ENCODE results near the gene TBCE. TPM values are rescaled to one million over a fixed set of nuclear protein-coding genes. Genes with fewer than 3 reads are reported as not detected.
A peak's percentile ranks its signal among the peaks of the same experiment; 100 is the strongest.

The TBCE gene
- total and polyA plus RNA-seq, 4 donors, result 9.5 to 19.7 (median 14.1) TPM

DNA sequence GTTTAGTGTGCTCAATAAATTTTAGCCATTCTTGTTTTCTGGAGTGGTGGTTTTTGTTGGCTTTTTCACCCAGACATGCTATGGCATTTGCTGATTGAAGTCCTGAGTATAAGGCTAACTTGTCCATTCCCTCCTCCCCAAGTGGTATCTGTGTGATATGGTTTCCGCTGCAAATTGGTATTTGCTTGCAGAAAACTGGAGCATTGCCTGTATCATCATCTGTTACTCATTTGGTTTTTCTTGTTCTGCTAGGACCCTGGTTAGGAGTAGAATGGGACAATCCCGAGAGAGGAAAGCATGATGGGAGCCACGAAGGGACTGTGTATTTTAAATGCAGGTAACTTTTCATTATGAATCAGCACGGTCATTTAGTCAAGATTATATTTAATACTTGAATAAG is 34.0 kb downstream of the TBCE start:
- H3K36me3 ChIP-seq (ENCODE audit: control insufficient read depth in 4 of 4, insufficient read depth in 3 of 4, low read depth in 1 of 4, low read length in 3 of 4), result peaks cover 0 to 2% (median 0%) of the 10 kb centered on the region in 4 donors
- no peak overlapping the region for H3K27ac ChIP-seq (ENCODE audit: low read depth in 1 of 2, low read length in 2 of 2)
- no peaks in the 10 kb centered on the region for H3K27me3 ChIP-seq (ENCODE audit: control insufficient read depth in 4 of 4, insufficient read depth in 4 of 4, low read length in 3 of 4)
- TF ChIP-seq, protein P1, sequence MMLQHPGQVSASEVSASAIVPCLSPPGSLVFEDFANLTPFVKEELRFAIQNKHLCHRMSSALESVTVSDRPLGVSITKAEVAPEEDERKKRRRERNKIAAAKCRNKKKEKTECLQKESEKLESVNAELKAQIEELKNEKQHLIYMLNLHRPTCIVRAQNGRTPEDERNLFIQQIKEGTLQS (IDR thresholded peaks at IDR 0.05), result no peak
- no peak for TF ChIP-seq GABPA (IDR thresholded peaks at IDR 0.05 in 1 of 2, conservative IDR thresholded peaks at IDR 0.05 in 1 of 2)
- no peak for TF ChIP-seq SP1 (IDR thresholded peaks at IDR 0.05)
- no peak for TF ChIP-seq JUND (IDR thresholded peaks at IDR 0.05)
- TF ChIP-seq EGR1 (IDR thresholded peaks at IDR 0.05; ENCODE audit: low read depth in 2 of 2), result no peak
- TF ChIP-seq YY1 (IDR thresholded peaks at IDR 0.05), result no peak
- TF ChIP-seq, protein P2, sequence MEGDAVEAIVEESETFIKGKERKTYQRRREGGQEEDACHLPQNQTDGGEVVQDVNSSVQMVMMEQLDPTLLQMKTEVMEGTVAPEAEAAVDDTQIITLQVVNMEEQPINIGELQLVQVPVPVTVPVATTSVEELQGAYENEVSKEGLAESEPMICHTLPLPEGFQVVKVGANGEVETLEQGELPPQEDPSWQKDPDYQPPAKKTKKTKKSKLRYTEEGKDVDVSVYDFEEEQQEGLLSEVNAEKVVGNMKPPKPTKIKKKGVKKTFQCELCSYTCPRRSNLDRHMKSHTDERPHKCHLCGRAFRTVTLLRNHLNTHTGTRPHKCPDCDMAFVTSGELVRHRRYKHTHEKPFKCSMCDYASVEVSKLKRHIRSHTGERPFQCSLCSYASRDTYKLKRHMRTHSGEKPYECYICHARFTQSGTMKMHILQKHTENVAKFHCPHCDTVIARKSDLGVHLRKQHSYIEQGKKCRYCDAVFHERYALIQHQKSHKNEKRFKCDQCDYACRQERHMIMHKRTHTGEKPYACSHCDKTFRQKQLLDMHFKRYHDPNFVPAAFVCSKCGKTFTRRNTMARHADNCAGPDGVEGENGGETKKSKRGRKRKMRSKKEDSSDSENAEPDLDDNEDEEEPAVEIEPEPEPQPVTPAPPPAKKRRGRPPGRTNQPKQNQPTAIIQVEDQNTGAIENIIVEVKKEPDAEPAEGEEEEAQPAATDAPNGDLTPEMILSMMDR (IDR thresholded peaks at IDR 0.05; ENCODE audit: low read depth, low read length, missing input control), result no peak
- TF ChIP-seq TAF1 (conservative IDR thresholded peaks at IDR 0.05), result no peak
- no peak for TF ChIP-seq HNF4A (conservative IDR thresholded peaks at IDR 0.05)
- no peak for DNase-seq (ENCODE audit: low spot score)
- 94% methylated on average over 4 of the region's 4 CpGs for WGBS
- no peak overlapping the region for H3K4me3 ChIP-seq (ENCODE audit: low read depth in 1 of 3, low read length in 3 of 3)
- H3K4me1 ChIP-seq (ENCODE audit: control insufficient read depth in 4 of 4, insufficient read depth in 4 of 4, low read length in 3 of 4), result peaks cover 0 to 13% (median 2%) of the 10 kb centered on the region in 4 donors
- H3K9me3 ChIP-seq (ENCODE audit: control insufficient read depth in 4 of 4, low read length in 3 of 4), result no peaks in the 10 kb centered on the region
- no peak overlapping the region for H3K9ac ChIP-seq (ENCODE audit: low read depth in 1 of 2, low read length in 2 of 2)

DNA sequence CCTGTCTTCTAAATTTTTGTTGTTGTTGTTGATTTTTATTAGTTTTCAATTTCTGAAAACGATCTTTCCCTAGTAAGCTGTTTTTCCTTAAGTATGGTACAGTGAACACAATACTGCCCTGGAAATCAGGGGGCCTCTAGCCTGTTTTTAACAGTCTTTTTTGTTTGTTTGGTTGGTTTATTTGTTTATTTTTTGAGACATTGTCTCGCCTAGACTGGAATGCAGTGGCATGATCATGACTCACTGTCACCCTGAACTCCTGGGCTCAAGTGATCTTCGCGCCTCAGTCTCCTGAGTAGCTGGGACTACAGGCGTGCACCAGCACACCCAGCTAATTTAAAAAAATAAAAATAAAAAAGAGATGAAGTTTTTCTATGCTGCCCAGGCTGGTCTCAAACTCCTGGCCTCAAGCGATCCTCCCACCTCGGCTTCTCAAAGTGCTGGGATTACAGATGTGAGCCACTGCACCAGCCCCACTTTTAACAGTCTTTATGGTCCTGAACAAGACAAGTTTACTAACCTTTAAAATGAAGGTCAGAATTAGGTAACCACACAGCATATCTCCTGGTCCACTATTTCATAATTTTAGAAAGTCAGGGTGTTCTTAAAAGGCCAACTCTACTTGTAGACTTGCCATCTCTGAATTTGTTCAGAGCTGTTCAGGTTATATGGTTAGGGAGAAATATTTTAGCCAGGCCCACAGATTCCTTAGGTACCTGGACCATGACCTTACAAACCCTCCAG is 35.4 kb downstream of the TBCE start:
- WGBS, result 89% methylated on average over 7 of the region's 7 CpGs
- no peaks in the 10 kb centered on the region for H3K27me3 ChIP-seq (ENCODE audit: control insufficient read depth in 4 of 4, insufficient read depth in 4 of 4, low read length in 3 of 4)
- no peak for DNase-seq (ENCODE audit: low spot score)
- no peak overlapping the region for H3K9ac ChIP-seq (ENCODE audit: low read depth in 1 of 2, low read length in 2 of 2)
- H3K36me3 ChIP-seq (ENCODE audit: control insufficient read depth in 4 of 4, insufficient read depth in 3 of 4, low read depth in 1 of 4, low read length in 3 of 4), result peaks cover 0 to 2% (median 0%) of the 10 kb centered on the region in 4 donors
- no peak overlapping the region for H3K4me3 ChIP-seq (ENCODE audit: low read depth in 1 of 3, low read length in 3 of 3)
- H3K9me3 ChIP-seq (ENCODE audit: control insufficient read depth in 4 of 4, low read length in 3 of 4), result no peaks in the 10 kb centered on the region
- TF ChIP-seq RXRA (IDR thresholded peaks at IDR 0.05) (peak in 1 of 2 donors; percentile 28), YY1 (IDR thresholded peaks at IDR 0.05) (no peak), HNF4A (conservative IDR thresholded peaks at IDR 0.05) (peak; percentile 20 to 48)
- TF ChIP-seq, protein P2 (IDR thresholded peaks at IDR 0.05; ENCODE audit: low read depth, low read length, missing input control), result no peak
- TF ChIP-seq, protein P3, sequence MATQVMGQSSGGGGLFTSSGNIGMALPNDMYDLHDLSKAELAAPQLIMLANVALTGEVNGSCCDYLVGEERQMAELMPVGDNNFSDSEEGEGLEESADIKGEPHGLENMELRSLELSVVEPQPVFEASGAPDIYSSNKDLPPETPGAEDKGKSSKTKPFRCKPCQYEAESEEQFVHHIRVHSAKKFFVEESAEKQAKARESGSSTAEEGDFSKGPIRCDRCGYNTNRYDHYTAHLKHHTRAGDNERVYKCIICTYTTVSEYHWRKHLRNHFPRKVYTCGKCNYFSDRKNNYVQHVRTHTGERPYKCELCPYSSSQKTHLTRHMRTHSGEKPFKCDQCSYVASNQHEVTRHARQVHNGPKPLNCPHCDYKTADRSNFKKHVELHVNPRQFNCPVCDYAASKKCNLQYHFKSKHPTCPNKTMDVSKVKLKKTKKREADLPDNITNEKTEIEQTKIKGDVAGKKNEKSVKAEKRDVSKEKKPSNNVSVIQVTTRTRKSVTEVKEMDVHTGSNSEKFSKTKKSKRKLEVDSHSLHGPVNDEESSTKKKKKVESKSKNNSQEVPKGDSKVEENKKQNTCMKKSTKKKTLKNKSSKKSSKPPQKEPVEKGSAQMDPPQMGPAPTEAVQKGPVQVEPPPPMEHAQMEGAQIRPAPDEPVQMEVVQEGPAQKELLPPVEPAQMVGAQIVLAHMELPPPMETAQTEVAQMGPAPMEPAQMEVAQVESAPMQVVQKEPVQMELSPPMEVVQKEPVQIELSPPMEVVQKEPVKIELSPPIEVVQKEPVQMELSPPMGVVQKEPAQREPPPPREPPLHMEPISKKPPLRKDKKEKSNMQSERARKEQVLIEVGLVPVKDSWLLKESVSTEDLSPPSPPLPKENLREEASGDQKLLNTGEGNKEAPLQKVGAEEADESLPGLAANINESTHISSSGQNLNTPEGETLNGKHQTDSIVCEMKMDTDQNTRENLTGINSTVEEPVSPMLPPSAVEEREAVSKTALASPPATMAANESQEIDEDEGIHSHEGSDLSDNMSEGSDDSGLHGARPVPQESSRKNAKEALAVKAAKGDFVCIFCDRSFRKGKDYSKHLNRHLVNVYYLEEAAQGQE (IDR thresholded peaks at IDR 0.05), result no peak
- H3K4me1 ChIP-seq (ENCODE audit: control insufficient read depth in 4 of 4, insufficient read depth in 4 of 4, low read length in 3 of 4), result peaks cover 0 to 14% (median 4%) of the 10 kb centered on the region in 4 donors
- peak overlapping the region; percentile 20 to 60 for H3K27ac ChIP-seq (ENCODE audit: low read depth in 1 of 2, low read length in 2 of 2)

All from liver (tissue), 9 donors.